ENCODE results near the gene GPR82.

The GPR82 gene

GRCh38 chrX:41759817-41760216, 35.8 kb downstream of the GPR82 start:
- TF ChIP-seq EZH2phosphoT487 (IDR thresholded peaks at IDR 0.05; ENCODE audit: borderline replicate concordance, low read length) (no peak), CTCF (IDR thresholded peaks at IDR 0.05; ENCODE audit: low read depth, low read length, poor library complexity, severe bottlenecking) (peak; percentile 55)
- Histone ChIP-seq H3K4me1 (ENCODE audit: control insufficient read depth, low read length) (peaks cover 7% of the 10 kb centered on the region), H3K4me2 (ENCODE audit: low read length) (no peak overlapping the region), H3F3A (ENCODE audit: control insufficient read depth, insufficient read depth) (no peaks in the 10 kb centered on the region), H3K27ac (ENCODE audit: low read depth, low read length) (no peak overlapping the region), H3K9me3 (ENCODE audit: control insufficient read depth, insufficient read depth, low read length) (no peaks in the 10 kb centered on the region), H3K4me3 (ENCODE audit: low read length) (no peak overlapping the region), H3K79me2 (ENCODE audit: control insufficient read depth, low read length) (no peaks in the 10 kb centered on the region), H4K20me1 (ENCODE audit: control insufficient read depth, insufficient read depth, low read depth, low read length) (no peaks in the 10 kb centered on the region), H3K9me2 (replicated peaks; ENCODE audit: control insufficient read depth, low read length) (no peaks in the 10 kb centered on the region), H3K36me3 (ENCODE audit: control insufficient read depth, low read length) (no peaks in the 10 kb centered on the region), H3K27me3 (ENCODE audit: control insufficient read depth, low read length) (no peaks in the 10 kb centered on the region)

- Histone ChIP-seq H3K27me3 (ENCODE audit: control insufficient read depth, low read length) (no peaks in the 10 kb centered on the region), H3K4me2 (ENCODE audit: low read length) (no peak overlapping the region), H4K20me1 (ENCODE audit: control insufficient read depth, insufficient read depth, low read depth, low read length) (no peaks in the 10 kb centered on the region), H3F3A (ENCODE audit: control insufficient read depth, insufficient read depth) (no peaks in the 10 kb centered on the region), H3K9me2 (replicated peaks; ENCODE audit: control insufficient read depth, low read length) (no peaks in the 10 kb centered on the region), H3K27ac (ENCODE audit: low read depth, low read length) (no peak overlapping the region), H3K79me2 (ENCODE audit: control insufficient read depth, low read length) (no peaks in the 10 kb centered on the region), H3K36me3 (ENCODE audit: control insufficient read depth, low read length) (no peaks in the 10 kb centered on the region), H3K9me3 (ENCODE audit: control insufficient read depth, insufficient read depth, low read length) (no peaks in the 10 kb centered on the region), H3K4me3 (ENCODE audit: low read length) (no peak overlapping the region), H3K4me1 (ENCODE audit: control insufficient read depth, low read length) (no peaks in the 10 kb centered on the region)
- TF ChIP-seq CTCF (IDR thresholded peaks at IDR 0.05; ENCODE audit: low read depth, low read length, poor library complexity, severe bottlenecking) (no peak), EZH2phosphoT487 (IDR thresholded peaks at IDR 0.05; ENCODE audit: borderline replicate concordance, low read length) (no peak)
Measured at GRCh38 chrX:41761169-41761568, 37.2 kb downstream of the GPR82 start.

- H3K4me3 ChIP-seq (ENCODE audit: low read length): no peak overlapping the region
- H3F3A ChIP-seq (ENCODE audit: control insufficient read depth, insufficient read depth): no peaks in the 10 kb centered on the region
- no peaks in the 10 kb centered on the region for H3K79me2 ChIP-seq (ENCODE audit: control insufficient read depth, low read length)
- no peaks in the 10 kb centered on the region for H3K27me3 ChIP-seq (ENCODE audit: control insufficient read depth, low read length)
- no peaks in the 10 kb centered on the region for H3K9me2 ChIP-seq (replicated peaks; ENCODE audit: control insufficient read depth, low read length)
- no peaks in the 10 kb centered on the region for H3K36me3 ChIP-seq (ENCODE audit: control insufficient read depth, low read length)
- no peak overlapping the region for H3K4me2 ChIP-seq (ENCODE audit: low read length)
- no peak for TF ChIP-seq EZH2phosphoT487 (IDR thresholded peaks at IDR 0.05; ENCODE audit: borderline replicate concordance, low read length)
- no peak for TF ChIP-seq CTCF (IDR thresholded peaks at IDR 0.05; ENCODE audit: low read depth, low read length, poor library complexity, severe bottlenecking)
- H4K20me1 ChIP-seq (ENCODE audit: control insufficient read depth, insufficient read depth, low read depth, low read length): no peaks in the 10 kb centered on the region
- no peak overlapping the region for H3K27ac ChIP-seq (ENCODE audit: low read depth, low read length)
- no peaks in the 10 kb centered on the region for H3K9me3 ChIP-seq (ENCODE audit: control insufficient read depth, insufficient read depth, low read length)
- no peaks in the 10 kb centered on the region for H3K4me1 ChIP-seq (ENCODE audit: control insufficient read depth, low read length)
Measured at GRCh38 chrX:41761702-41762101, 37.7 kb downstream of the GPR82 start.

Measured in DOHH2 (cell line).